Hematopoietic multipotent progenitor cell treated with erythropoietin and hydrocortisone succinate and interleukin-3 and kit ligand, for 8 days (in vitro differentiated cells): Measurements from ENCODE around the gene RBBP5.

ENCODE experiments used
- DNase-seq: peaks from one replicate; pipeline ENCODE4 v3.0.0-alpha.2; 2015

The RBBP5 gene

DNA sequence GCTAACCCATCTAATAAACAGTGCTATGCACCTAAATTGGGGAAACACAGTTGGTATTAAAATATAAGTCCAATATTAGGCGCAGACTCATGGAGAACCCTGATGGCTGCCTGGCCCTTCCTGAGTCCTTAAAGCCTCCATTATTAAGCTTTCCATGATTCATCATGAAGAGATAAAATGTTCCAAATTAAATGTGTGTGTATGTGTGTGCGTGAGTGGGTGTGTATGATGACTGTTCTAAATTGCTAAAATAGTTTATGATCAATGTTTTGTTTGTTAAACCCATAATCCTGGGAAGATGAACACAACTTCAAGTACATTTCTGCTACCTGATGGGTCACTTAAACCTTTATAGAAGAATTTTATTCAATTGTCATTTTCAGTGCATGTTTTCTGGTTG, 6.3 kb upstream of the RBBP5 start:
- no peak for DNase-seq

DNA sequence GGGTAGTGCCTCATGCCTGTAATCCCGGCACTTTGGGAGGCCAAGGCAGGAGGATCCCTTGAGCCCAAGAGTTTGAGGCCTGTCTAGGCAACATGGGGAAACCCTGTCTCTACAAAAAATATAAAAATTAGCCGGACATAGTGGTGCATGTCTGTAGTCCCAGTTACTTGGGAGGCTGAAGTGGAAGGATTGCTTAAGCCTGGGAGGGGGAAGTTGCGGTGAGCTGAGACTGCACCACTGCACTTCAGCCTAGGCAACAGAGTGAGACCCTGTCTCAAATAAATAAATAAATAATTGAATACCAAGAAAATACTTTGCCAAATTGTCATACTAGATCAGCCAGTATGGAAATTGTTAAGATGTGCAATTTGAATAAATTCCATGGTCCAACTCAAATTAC, 5.9 kb upstream of the RBBP5 start:
- DNase-seq = no peak

DNA sequence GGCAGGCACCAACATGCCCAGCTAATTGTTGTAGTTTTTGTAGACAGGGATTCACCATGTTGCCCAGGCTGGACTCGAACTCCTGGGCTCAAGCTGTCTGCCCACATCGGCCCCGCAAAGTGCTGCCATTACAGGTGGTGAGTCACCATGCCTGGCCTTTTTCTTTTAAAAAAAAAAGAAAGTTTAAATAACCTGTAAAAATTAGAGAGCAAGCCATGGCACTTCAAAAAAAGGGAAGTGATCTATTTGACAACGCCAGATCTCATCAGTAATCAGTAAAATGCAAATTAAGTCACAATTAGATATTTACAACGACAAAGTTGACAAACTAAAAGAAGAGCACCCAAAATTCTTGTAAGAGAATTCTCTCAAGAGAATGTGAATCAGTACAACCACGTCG, 2.9 kb upstream of the RBBP5 start:
- DNase-seq = no peak

DNA sequence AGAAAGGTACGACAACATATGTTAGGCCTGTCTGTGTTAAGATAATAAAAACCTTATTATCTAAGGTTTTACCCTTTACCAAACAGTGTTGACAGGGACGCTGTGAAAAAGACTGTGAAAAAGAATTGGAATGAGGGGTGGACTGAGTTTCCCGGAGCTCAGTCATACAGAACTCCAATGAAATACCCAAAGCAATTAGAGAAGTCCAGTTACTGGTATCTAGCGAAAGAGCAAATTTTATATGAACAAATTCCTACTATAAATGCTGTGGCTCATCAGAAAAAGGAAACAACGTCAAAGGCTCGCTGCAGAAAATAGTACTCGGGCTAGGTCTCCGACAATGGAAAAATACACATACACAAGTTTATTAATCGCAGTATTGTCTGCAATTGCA, 708 bp upstream of the RBBP5 start:
- no peak for DNase-seq

DNA sequence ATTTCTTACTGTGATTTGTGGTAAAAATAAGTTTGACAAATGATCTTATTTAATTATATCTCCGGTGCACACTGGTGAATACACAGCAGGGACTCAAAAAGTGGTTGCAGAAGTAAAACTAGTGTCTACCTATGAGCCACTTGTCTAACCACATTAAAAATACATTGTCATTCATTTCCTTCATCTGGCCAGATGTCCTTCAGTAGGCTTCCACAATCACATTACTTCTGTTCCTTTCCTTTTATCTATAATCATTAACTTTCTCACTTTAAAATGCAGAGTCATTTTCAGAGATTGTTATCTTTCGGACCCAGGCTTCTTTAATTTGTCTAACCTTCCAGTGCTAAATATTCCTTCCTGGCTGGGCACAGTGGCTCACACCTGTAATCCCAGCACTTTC, 3.0 kb downstream of the RBBP5 start:
- peak; percentile 26 for DNase-seq

DNA sequence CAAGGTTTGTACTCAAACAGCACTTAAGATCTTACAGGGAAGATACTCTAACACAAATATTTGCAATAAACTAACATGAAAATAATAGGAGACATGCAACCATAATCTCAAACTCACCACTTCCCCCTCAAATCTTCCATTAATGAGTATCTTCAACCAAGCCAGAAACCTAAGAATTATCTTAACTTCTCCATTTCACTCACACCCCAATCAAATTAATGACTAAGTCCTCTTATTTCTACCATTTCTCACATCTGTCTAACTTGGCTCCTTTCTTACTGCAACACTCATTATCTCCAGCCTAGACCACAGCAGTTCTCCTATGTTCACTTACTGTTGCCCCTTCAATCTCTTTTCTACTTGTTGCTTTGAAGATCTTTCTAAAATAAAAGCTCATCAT, 10.4 kb downstream of the RBBP5 start:
- DNase-seq = no peak

DNA sequence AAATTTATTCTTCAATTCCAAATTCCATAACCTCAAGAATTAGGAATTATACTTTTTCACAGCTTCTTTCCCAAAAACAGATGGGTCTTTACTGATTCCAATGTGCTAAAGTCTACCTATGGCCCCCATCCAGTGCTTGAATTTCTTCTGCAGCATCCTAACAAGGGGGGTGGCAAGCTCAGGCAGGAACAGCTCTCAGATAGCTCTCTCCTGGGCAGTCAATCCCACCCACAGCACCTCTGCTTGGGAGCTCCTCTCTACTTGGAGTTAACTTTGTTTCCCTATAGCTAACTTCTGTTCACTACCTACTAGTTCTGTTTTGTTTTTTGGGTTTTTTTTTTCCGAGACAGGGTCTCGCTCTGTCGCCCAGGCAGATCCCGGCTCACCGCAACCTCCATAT, 12.1 kb downstream of the RBBP5 start:
- DNase-seq = no peak

DNA sequence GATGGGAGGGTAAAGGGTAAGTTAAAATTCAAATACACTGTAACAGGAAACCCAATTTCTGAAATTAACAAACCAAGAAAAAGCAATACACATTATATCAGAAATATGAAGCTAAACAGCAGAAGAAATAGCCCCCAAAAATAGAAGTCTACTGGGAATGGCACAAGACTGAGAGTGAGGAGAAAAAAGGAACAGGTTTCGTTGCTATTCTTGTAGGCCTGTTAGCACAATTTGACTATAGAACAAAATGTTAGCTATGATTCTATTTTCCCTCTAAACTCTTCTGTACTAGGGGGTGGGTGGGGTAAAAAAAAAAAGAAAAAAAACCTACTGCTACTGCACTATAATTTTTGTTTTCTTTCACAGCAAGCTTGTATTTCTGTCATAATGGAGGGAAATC, 12.5 kb downstream of the RBBP5 start:
- no peak for DNase-seq

DNA sequence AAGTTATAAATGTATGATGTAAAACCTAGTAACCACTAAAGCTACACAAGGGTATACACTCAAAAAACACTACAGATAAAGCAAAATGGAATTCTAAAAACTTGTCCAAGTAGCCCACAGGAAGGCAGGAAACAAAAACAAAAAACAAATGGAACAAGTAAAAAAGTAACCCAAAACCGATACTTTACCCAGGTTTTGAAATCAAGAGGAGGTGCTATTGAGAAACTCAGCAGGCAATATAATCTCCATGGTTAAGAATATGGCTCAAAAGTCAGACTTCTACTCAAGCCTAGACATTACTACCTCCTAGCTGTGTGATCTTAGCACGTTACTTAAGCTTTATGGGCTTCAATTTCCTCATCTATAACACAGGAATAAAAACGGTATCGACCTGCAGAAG, 13.3 kb downstream of the RBBP5 start:
- DNase-seq = no peak

DNA sequence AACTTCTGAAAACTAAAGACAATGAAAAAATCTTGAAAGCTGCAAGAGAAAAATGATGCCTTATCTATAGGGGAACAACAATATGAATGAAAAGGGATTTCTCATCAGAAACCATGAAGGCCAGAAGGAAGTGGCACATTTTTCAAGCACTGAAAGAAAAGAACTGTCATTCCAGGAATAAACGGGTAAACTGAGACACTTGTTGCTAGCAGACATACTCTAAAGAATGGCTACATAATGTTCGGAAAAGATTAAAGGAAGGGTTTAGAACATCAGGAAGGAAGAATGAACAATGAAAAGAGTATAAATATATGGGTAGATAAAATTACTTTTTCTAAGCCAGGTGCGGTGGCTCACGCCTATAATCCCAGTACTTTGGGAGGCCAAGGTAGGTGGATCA, 14.5 kb downstream of the RBBP5 start:
- DNase-seq = no peak

DNA sequence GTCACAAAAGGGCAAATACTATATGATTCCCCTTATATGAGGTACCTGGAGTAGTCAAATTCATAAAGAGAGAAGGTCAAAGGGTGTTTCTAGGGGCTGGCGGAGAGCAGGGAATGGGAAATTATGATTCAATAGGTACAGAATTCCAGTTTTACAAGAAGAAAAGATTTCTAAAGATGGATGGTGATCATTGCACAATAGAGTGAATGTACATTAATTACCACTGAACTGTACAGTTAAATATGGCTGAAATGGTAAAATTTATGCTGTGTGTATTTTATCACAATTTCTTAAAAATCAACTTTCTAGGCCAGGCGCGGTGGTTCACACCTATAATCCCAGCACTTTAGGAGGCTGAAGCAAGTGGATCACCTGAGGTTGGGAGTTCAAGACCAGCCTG, 19.4 kb downstream of the RBBP5 start:
- DNase-seq = no peak

DNA sequence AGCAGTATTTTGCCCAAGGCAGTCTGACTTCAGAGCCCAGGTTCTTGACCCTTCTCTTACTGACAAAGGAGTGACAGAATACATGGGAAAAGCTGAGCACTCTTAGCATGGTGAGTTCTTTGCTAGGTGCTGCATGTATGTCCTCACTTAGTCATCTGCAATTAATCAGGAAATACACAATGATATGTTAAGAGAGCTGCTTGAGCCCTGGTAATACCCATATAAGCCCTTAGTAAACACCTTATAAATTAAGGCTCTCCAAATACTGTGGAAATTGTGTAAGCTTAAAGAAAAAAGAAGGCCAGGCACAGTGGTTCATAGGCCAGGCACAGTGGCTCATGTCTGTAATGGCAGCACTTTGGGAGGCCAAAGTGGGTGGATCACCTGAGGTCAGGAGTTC, 23.5 kb downstream of the RBBP5 start:
- DNase-seq = no peak

DNA sequence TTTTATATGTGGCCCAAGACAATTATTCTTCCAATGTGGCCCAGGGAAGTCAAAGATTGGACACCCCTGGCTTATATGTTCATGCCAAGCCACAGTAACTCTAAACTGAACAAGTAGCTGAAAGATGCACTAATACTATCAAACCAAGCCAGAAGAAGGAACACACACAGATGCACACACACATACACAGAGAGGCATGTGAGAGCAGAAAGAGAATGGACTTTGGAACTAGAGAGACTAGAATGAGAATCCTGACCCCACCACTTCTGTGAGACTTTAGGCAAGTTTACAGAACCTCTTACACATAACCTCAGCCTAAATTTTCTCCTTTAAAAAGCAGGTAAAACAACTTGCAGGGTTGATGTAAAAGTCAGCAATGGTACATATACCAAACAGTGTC, 26.4 kb downstream of the RBBP5 start:
- no peak for DNase-seq

DNA sequence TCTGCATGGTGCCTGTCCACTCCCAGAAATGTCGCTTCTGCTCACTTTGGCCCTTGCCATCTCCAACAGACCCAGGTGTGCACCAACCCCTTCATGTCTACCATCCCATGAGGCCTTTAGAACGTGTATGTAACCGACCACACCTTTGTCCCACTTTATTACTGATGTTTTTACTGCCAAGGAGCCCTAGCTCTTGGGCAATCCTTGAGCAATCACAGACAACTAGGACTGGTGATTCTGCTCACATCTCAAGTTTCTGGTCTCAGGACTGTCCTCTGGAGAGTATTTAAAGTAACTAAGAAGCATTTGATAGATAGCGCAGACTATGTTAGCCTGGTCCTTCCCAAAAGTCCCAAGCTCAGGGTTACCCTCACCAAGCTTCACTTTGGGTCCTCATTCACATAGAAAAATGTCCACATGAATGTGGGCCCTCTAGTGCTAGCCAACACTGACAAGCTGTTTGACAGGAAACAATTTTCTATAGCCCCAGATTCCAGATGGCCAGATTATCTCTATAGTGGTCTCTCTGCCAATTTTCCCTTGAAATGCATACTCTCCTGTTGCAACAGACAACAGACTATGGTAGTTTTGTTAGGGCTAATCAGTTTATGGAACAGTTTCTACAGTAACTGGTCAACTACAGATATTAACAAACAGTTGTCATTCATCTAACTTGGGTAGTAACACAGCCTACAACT, 30.6 kb downstream of the RBBP5 start:
- no peak for DNase-seq

DNA sequence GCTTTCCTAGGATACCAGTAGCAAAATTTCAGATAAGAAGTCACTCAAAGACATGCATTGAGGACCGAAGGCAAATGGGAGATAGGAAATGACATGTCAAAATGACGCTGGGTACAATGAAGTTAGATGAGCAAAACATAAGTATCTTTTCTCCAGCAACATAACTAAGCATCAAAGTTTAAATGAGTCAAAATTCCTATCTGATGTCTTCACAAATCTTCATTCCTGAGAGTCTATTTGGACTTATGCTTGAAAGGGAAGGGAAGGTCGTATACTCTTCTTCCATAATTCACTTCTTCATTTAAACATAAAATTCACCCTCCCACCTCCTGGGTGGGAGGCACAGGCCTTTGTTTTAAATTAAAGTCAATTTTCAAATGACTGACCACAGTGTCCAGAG, 33.4 kb downstream of the RBBP5 start:
- DNase-seq = no peak

DNA sequence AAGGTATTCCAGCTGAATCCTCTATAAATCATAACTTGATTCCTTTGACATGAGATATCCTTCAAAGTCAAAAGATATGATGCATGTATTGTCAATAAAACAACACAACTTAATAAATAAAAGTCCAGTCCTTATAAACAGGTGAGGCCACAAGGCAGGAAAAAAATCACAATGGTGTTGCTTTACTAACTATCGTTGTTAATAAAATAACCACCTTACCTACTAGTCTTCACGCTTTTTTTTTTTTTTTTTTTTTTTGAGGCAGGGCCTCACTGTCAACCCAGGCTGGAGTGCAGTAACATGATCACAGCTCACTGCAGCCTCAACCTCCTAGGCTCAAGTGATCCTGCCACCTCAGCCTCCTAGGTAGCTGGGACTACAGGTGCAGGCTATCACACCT, 37.4 kb downstream of the RBBP5 start, which contains the start of gene TMEM81:
Gene TMEM81, minus strand, starts transcription at position 101 of the 400 bp plus-strand sequence. CDS start 140 bp downstream, outside the sequence.
- DNase-seq = no peak

DNA sequence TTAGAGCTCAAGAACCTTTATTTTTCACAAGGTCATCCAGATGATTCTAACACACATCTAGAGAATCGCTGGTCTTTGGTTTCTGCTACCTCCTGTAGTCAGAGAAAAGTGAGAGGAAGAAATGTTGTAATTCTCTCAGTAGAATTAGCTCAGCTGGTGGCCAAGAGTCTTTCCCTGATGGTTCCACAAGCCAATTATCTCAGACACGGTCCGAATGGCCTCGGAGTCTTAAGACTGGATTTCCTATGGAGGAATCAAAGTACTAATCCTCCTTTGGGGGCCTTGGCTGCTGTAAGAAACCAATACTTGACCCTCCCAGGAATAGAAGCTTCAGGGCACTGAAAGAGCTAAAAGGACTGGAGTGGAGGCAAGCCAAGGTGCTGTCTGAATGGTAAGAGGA, 39.3 kb downstream of the RBBP5 start:
- DNase-seq = no peak

DNA sequence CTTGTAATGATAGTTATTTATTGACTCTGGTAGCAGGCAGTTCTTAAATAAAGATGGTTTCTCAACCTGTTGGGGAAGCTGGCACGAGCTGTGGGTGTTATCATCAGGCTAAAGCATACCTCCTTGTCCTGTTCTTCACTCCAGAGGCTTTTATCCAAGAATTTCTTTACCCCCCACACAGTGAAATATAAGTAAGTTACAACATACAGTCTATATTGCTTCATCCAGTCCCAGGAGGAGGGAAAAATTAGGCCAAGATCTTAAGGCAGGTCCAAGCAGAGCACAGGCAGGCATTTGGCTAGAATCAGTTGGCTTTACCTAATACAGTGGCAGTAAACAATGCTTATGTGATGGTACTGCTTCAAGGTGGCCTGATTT, 43.9 kb downstream of the RBBP5 start:
- DNase-seq = no peak

DNA sequence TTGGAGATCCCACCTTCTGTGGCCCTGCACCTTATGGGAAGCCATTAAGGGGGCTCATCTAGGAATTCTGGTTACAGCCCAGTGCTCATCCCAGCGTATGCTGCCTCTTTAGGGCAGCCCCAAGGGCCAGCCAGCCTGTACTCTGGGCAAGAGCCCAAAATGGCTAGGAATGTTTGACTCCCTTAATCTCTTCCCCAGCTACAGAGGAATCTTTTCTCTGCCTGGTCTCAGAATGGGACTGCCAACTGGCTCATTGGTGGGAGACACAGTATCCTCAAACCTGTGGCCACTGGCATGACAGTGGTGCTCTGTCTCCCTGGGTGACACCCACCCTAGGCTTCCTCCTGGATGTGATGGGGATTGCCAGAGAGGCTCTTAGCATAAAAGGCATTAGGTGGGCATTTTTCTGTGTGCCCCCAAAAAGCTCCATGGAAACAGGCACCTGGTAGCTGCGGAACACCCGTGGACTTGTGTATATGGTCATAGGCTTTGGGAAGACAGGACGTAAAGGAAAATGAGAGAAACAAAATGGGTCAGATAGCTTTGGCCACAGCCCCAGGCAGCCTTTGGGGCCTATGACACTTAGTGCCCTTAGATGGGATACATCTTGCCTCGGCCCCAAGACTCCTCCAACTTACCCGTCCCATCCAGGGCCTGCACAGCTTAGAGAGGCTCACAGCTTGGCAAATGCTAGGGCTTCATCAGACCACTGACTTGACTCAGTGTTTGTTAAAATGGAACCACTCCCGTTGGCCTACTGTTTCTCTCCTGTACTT, 44.4 kb downstream of the RBBP5 start:
- no peak for DNase-seq

DNA sequence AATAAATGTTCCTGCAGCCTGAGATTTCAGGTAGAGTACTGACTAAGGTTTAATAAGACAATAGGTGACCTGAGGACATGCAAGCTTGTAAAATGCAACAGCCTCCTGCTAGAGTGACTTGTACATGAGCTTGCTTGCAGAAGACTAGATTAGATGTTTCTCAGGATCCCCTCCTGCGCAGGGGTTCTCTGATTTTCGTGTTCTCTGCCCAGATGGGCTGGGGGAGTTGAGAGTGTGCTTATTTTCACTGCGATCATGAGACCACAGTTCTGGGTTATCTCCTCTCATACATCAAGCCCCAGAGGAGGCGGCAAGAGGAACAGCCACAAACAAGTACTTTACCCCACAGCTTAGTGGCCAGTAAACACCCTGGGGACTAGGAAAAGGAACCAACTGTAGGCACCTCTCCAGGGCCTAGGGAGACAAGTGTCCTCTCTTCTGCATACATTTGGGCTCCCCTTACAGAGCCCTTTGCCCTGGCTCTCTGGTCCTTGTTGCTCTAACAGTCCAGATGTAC, 45.5 kb downstream of the RBBP5 start:
- peak; percentile 4 for DNase-seq

DNA sequence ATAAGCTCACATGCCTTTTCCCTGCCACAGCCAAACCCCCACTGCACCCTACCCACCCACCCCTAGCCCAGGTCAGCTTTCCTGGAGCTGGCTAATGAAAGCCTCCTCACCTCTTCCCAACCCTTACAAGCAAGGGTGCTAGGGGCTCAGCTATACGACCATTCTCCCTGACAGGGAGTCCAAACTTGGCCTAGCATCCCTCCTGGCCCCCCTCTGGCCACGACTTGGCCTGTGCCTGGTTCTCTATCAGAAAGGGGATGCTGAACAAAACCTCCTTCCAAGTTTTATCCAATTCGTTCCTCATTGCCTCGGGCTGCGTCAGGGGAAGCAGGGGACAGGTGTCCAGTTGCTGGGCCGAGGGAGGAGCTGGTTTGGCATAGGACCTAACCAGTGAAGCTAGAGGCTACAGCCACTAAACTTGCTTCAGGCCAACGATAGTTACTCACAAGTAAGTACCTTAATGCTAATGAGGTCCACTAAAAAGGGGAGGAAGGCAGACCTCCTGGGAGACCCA, 46.1 kb downstream of the RBBP5 start:
- DNase-seq = no peak

DNA sequence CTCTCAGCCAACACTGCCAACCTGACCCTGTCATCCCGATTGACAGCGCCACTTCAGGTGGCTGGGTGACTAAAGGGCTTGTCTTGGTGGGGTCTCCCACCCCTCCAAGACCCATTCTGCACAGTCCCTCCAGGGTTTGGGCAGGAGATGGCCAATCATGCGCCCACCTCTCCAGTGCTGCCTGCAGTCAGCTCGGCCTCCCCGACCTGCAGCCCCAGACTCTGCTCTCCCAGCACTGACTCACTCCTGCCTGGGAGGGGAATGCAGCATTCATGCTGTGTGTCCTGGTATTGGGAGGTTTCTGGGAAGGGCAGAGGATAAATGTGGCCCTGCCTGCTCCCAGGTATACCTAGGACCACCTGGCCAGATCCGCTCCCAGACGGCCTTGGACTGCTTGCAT, 47.3 kb downstream of the RBBP5 start:
- DNase-seq = no peak

DNA sequence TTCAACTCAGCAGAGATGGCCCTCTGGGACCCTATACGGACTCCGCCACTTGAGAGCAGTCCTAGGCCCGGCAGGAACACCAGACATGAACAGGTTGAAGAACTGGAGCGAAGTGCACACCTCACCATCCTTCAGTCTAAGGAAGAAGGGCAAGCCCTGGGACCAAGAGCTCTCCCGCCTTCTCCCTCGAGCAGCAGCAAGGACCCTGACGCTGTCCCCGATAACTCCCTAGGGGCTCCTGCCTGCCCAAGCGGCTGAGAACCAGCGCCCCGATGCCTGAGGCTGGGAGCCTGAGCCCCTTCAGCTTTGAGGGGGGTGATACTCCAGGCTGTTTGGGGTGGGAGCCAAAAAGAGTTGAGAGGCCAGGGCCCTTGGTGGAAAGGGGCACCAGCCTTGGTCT, 47.7 kb downstream of the RBBP5 start:
- no peak for DNase-seq

DNA sequence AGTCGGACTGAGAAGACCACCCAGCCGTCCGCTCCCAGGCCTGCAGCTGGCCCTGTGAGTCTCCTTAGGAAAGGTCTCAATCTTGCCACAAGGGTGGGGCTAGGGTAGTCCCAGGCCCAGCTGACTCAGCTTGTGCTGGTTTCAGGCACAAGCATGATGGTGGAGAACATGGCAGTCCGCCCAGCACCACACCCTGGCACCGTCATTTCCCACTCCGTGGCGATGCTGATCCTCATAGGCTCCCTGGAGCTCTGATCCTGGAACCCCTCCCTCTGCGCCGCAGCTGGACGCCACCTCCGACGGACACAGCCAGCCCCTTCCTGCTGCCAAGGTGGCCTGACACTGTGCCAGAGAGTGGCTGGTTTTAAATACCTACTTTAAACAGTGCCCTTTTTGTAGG, 48.3 kb downstream of the RBBP5 start:
- peak; percentile 20 for DNase-seq
